ENCODE results near the gene CLEC10A.

DNA sequence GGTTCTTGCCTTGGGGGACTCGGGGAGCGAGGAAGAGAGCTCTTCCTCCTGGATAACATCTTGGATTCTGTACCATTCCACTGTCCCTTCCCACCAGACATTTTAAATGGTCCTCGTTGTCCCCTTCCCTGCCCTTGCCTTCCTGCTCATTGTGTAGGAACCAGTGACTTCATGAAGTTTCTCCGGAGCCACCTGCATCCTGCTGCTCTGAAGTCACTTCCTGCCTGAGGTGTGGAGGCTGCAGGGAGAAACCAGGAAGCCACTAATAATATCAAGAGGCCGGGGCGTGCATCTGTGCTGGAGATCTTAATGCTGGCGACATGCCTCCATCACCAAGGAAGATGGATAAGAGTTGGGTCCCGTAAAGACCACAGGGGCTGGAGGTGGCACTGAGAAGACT is 50.4 kb downstream of the CLEC10A start:
- TF ChIP-seq, protein P1, sequence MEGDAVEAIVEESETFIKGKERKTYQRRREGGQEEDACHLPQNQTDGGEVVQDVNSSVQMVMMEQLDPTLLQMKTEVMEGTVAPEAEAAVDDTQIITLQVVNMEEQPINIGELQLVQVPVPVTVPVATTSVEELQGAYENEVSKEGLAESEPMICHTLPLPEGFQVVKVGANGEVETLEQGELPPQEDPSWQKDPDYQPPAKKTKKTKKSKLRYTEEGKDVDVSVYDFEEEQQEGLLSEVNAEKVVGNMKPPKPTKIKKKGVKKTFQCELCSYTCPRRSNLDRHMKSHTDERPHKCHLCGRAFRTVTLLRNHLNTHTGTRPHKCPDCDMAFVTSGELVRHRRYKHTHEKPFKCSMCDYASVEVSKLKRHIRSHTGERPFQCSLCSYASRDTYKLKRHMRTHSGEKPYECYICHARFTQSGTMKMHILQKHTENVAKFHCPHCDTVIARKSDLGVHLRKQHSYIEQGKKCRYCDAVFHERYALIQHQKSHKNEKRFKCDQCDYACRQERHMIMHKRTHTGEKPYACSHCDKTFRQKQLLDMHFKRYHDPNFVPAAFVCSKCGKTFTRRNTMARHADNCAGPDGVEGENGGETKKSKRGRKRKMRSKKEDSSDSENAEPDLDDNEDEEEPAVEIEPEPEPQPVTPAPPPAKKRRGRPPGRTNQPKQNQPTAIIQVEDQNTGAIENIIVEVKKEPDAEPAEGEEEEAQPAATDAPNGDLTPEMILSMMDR (conservative IDR thresholded peaks at IDR 0.05; ENCODE audit: low read length), result no peak
- TF ChIP-seq EZH2phosphoT487 (IDR thresholded peaks at IDR 0.05; ENCODE audit: borderline replicate concordance), result no peak
